Adipose tissue (tissue), 3 donors: ENCODE measurements around the gene NHS. TPM values are rescaled to one million over a fixed set of nuclear protein-coding genes. Genes with fewer than 3 reads are reported as not detected.

Experiments
- H3K27ac ChIP-seq: one replicate; pipeline ENCODE4 v1.5.1; 2013; ENCODE audit warnings: low read depth, low read length
- WGBS, 3 donors: extraction: QIAGEN DNeasy Blood & Tissue Kit; methylation state at CpG; one replicate each; pipeline ENCODE4 v1.1.7; 2013; 5-methylcytosine and 5-hydroxymethylcytosine counted together
- polyA plus RNA-seq, 3 donors: library from polyadenylated mRNA; stranded (reverse); fragments of 200-250 nt; gene quantifications; one replicate each; pipeline ENCODE4 v1.2.3, GENCODE V29; 2013
- donor health status: healthy with polysubstance abuse.
- donor health status: Bipolar disorder and iron deficiency.
- donor health status: healthy.

Gene NHS
- polyA plus RNA-seq, 3 donors: 0.24 to 2.0 (median 1.8) TPM

GRCh38 chrX:17591741-17592110, 216.7 kb downstream of the NHS start:
- 35 to 52% (median 51%) methylated on average over 4 of the region's 4 CpGs for WGBS, 3 donors

GRCh38 chrX:17592117-17592516, 217.1 kb downstream of the NHS start:
- 35 to 68% (median 51%) methylated on average over 1 of the region's 1 CpG for WGBS, 3 donors
- no peak overlapping the region for H3K27ac ChIP-seq

More at GRCh38 chrX:17591741-17592110, 216.7 kb downstream of the NHS start:
- H3K27ac ChIP-seq: no peak overlapping the region

GRCh38 chrX:17594693-17595092, 219.7 kb downstream of the NHS start:
- H3K27ac ChIP-seq: no peak overlapping the region

GRCh38 chrX:17595456-17596035, 220.5 kb downstream of the NHS start:
- no peak overlapping the region for H3K27ac ChIP-seq
- WGBS, 3 donors: 20 to 82% (median 59%) methylated on average over 3 of the region's 3 CpGs

More at GRCh38 chrX:17594693-17595092, 219.7 kb downstream of the NHS start:
- 79 to 100% (median 96%) methylated on average over 2 of the region's 2 CpGs for WGBS, 3 donors

DNA sequence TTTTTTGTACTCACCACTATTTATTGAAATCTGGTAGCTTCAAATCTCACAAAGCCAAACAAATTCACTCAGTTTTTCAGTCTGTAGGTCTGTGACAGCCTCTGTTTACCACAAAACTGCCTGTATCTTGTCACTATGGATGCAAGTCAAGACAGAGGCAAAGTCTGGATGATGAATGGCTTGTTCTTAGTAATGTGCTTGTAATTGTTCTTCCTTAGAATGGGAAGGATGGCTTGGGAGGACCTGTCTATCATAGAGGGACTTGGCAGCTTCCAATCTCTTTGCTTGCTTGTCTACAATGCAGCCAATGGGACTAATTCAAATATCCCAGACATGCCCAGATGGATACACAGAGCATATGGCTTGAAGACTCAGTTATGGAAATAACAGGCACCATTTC, 221.1 kb downstream of the NHS start:
- no peak overlapping the region for H3K27ac ChIP-seq

- WGBS, 3 donors: 76 to 89% (median 89%) methylated on average over 5 to 8 of the region's 9 CpGs
- no peak overlapping the region for H3K27ac ChIP-seq
Observed at GRCh38 chrX:17596546-17597205, 221.7 kb downstream of the NHS start.

DNA sequence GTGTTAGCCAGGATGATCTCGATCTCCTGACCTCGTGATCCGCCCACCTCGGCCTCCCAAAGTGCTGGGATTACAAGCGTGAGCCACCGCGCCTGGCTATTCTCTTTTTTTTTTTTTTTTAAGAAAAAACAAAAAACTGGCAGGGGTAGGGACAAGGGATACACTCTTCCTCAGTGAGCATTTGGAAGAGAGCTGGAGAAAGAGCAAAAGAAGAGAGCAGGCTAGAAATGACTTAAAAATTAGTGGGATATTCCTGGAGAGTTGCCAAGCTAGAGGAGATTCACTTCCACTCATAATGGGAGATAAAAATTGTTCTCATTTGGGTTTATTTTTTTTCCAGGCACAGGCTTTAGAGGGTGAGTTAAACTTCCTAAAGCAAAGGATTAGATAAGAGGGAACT, 222.3 kb downstream of the NHS start:
- WGBS, 3 donors: 64 to 84% (median 69%) methylated on average over 5 to 7 of the region's 7 CpGs
- no peak overlapping the region for H3K27ac ChIP-seq

- H3K27ac ChIP-seq: no peak overlapping the region
- WGBS, 3 donors: 30 to 52% (median 44%) methylated on average over 5 to 6 of the region's 6 CpGs
Observed at GRCh38 chrX:17597836-17598439, 222.9 kb downstream of the NHS start.

GRCh38 chrX:17601441-17602200, 226.6 kb downstream of the NHS start:
- WGBS, 3 donors: 52 to 58% (median 56%) methylated on average over 6 of the region's 6 CpGs
- no peak overlapping the region for H3K27ac ChIP-seq

GRCh38 chrX:17602245-17602644, 227.2 kb downstream of the NHS start:
- H3K27ac ChIP-seq: no peak overlapping the region

DNA sequence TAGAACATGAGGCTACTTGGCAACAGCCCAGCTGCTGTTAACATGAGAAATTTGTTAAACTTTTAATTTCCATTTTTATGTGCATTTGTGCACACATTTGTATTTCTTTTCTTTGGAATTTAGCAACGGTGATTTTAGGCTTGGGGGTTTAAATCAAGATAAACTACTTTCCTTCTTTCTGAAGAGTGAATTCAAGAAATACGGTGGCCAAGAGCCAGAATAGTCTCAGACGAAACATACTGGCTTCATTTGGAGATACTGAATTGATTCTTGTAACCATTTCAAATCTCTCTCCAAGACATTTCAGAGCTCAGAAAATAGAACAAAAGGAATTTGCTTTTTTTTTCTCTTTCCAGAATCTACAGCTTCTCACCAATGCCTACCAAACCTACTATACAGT, 228.2 kb downstream of the NHS start:
- WGBS, 3 donors: 54 to 66% (median 62%) methylated on average over 3 of the region's 3 CpGs
- no peak overlapping the region for H3K27ac ChIP-seq

GRCh38 chrX:17605676-17606075, 230.7 kb downstream of the NHS start:
- 59 to 74% (median 70%) methylated on average over 3 of the region's 3 CpGs for WGBS, 3 donors
- no peak overlapping the region for H3K27ac ChIP-seq

DNA sequence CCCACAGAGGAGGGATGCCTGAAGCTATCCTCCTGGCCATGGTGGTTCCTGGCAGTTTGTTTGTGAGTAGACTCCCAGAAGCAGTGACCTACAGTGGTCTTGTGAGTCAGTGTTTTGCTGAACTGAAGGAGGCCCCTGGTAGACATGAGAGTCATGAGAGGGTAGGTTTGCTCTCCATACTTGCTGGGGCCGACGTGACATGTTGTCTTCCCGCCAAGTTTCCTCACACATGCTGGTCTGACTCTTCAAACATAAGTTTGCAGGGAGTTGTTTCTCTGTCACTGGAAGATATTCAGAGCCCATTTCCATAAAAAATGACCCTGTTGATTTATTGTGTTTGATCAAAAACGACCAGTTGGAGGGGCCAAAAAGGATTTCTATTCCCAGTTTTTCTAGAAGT, 231.2 kb downstream of the NHS start:
- WGBS, 3 donors: 42 to 57% (median 49%) methylated on average over 4 of the region's 4 CpGs
- H3K27ac ChIP-seq: no peak overlapping the region

DNA sequence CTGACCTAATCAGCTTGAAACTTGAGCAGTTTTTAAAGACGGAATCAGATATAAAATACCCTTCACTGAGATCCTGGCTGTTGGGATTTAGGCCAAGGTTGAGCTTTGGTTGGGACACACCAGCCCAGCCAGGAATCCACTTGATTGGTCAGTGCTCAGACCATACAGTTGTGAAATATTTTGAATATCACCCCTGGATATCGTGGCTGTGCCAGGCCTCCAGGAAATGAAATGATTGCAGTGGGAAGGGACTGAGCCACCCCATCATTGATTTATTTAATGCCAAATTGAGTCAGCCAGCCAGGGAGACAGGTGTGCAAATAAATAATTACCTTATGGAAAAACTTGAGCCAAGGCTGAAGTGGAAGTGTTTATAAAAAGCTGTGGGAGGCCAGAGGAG, 233.9 kb downstream of the NHS start:
- 24 to 69% (median 53%) methylated on average over 2 of the region's 2 CpGs for WGBS, 3 donors
- no peak overlapping the region for H3K27ac ChIP-seq

- 76 to 92% (median 85%) methylated on average over 5 of the region's 5 CpGs for WGBS, 3 donors
- no peak overlapping the region for H3K27ac ChIP-seq
Observed at GRCh38 chrX:17610788-17611187, 235.8 kb downstream of the NHS start.

DNA sequence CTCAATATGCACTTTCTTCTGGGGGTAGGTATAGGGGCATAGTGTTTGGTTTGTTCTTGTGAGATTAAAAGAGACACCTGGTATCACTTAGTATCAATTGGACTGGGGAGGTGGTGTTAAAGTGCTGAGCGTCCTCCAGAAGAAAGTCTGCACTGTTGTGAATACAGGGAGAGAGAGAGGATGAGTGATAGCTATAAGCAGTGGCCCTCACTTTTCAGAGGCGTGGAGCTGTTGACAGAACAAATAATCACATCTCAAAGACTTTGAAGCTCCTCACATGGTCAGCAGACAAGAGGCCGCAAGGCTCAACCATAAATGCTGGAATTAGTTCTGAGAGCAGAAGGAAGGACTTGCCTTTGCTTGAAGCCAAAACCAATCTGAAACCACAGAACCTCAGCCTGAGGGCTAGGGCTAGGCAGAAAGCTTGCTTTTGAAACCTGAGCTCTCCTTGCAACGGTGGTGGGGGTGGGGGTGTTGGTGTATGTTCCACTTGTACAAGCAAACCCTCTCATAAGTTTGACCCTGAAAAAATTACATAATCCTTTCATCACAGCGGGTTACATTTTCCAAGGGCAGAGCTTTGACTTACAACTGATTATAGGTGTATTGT, 239.1 kb downstream of the NHS start:
- no peak overlapping the region for H3K27ac ChIP-seq
- WGBS, 3 donors: 37 to 76% (median 64%) methylated on average over 5 of the region's 5 CpGs

GRCh38 chrX:17616936-17617335, 241.9 kb downstream of the NHS start:
- H3K27ac ChIP-seq: no peak overlapping the region
- 69 to 85% (median 78%) methylated on average over 9 of the region's 9 CpGs for WGBS, 3 donors

DNA sequence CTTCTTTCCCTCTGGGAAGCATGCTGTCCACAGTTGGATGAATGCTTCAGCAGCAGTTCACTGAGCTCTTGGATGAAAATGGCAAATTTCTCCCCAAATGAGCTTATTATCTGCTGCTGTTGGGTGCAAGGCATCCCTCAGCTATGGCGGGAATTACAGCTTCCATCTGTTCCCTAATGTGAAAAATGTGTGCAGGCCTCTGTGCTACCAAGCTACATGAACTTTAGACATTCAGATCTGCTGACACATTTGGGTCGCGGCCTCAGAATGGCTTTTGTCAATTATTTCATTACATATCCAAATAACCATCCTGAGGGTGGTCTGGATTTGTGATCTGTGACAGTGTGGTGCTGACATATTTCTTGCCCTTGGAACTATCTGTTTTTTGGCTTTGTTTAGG, 242.8 kb downstream of the NHS start:
- WGBS, 3 donors: 72 to 78% (median 75%) methylated on average over 3 of the region's 3 CpGs
- no peak overlapping the region for H3K27ac ChIP-seq
